GM12878 (cell line): Measurements from ENCODE around the gene SLX4. TPM values are rescaled to one million over a fixed set of nuclear protein-coding genes. Genes with fewer than 3 reads are reported as not detected.

Experiments used
- ATAC-seq: fragments of 200-7000 bp; cut with Tn5 transposase; 3 replicates; pipeline ENCODE4 v1.9.1; 2020; ENCODE audit warnings: mild to moderate bottlenecking, moderate library complexity
- BruUV-seq: library from RNA; stranded (reverse); fragments of 400-500 nt; replicated peaks from 2 replicates; lab custom pipeline; 2021; lab: Mats Ljungman, UMichigan
- CTCF ChIA-PET: fragments of 300-600 bp; sonication (Branson Sonifier 250); formaldehyde crosslinking; extraction: SDS; loops from one replicate; lab custom pipeline; 2021; ENCODE audit warnings: inconsistent platforms; lab: Yijun Ruan, JAX
- POLR2A ChIA-PET: fragments of 350-600 bp; formaldehyde crosslinking; extraction: SDS; loops from one replicate; lab custom pipeline; 2021; ENCODE audit warnings: inconsistent platforms; lab: Charles Lee
- RAD21 ChIA-PET: fragments of 300-600 bp; sonication (Branson Sonifier 250); formaldehyde crosslinking; loops from one replicate; lab custom pipeline; 2023; ENCODE audit warnings: antibody characterized with exemption; ENCODE audit not compliant: unreplicated experiment; lab: Charles Lee
- SMC1A ChIA-PET: fragments of 300-600 bp; sonication (Branson Sonifier 250); formaldehyde crosslinking; loops from one replicate; lab custom pipeline; 2023; ENCODE audit not compliant: unreplicated experiment, uncharacterized antibody; lab: Charles Lee
- DNase-seq: peaks from one replicate; pipeline ENCODE4 v3.0.0-alpha.2; 2011; ENCODE audit warnings: low read depth, low spot score
- FAIRE-seq: peaks from 3 replicates; lab custom pipeline; 2011; peaks lifted over from hg19 to GRCh38; lab: Jason Lieb, UNC
- H2AFZ ChIP-seq: 2 replicates; pipeline ENCODE4 v1.6.0; 2011; ENCODE audit warnings: low read depth, low read length, control low read depth; ENCODE audit not compliant: control insufficient read depth
- H3K27ac ChIP-seq: 2 replicates; pipeline ENCODE4 v1.5.1; 2011; ENCODE audit warnings: control low read depth; ENCODE audit not compliant: control insufficient read depth, insufficient read depth
- H3K27me3 ChIP-seq, 2 experiments: replicated peaks in 1 of 2; 2 replicates each; pipeline versions ENCODE4 v1.6.0 to v1.6.1; 2011; ENCODE audit warnings: low read length in 1 of 2; ENCODE audit not compliant: control insufficient read depth in 2 of 2, insufficient read depth in 2 of 2
- H3K36me3 ChIP-seq, 2 experiments: 2 replicates each; pipeline ENCODE4 v1.5.1; 2011; ENCODE audit warnings: low read length in 1 of 2; ENCODE audit not compliant: control insufficient read depth in 2 of 2, insufficient read depth in 2 of 2
- H3K4me1 ChIP-seq: 2 replicates; pipeline ENCODE4 v1.6.1; 2011; ENCODE audit warnings: mild to moderate bottlenecking, low read length, moderate library complexity, mixed read lengths; ENCODE audit not compliant: control insufficient read depth, insufficient read depth
- H3K4me2 ChIP-seq: 2 replicates; pipeline ENCODE4 v1.6.0; 2011; ENCODE audit warnings: control low read depth; ENCODE audit not compliant: control insufficient read depth, insufficient read depth
- H3K4me3 ChIP-seq: fragments of 200-600 bp; sonication (generic); 2 replicates; pipeline ENCODE4 v1.5.1; 2016
- H3K79me2 ChIP-seq: 2 replicates; pipeline ENCODE4 v1.6.0; 2011; ENCODE audit warnings: low read length; ENCODE audit not compliant: control insufficient read depth, insufficient read depth
- H3K9ac ChIP-seq: 2 replicates; pipeline ENCODE4 v1.8.0; 2011; ENCODE audit warnings: low read length, control low read depth, mixed read lengths; ENCODE audit not compliant: control insufficient read depth, insufficient read depth
- H3K9me3 ChIP-seq: replicated peaks from 3 replicates; pipeline ENCODE4 v1.5.1; 2011; ENCODE audit warnings: mild to moderate bottlenecking, low read length; ENCODE audit not compliant: control insufficient read depth, insufficient read depth
- H4K20me1 ChIP-seq: 2 replicates; pipeline ENCODE4 v1.6.0; 2011; ENCODE audit not compliant: control insufficient read depth, insufficient read depth
- ASH2L ChIP-seq: fragments of 300-600, 200-600 bp; sonication (generic); IDR thresholded peaks from 2 replicates; pipeline ENCODE4 v1.6.1; 2017; ENCODE audit warnings: low read depth, mild to moderate bottlenecking, borderline replicate concordance
- BCLAF1 ChIP-seq: fragments of 450-650 bp; IDR thresholded peaks from 2 replicates; pipeline ENCODE4 v1.6.1; 2017; ENCODE audit warnings: antibody characterized with exemption, mild to moderate bottlenecking, moderate library complexity
- CBX5 ChIP-seq: sonication (generic); IDR thresholded peaks from 2 replicates; pipeline ENCODE4 v1.6.1; 2016; ENCODE audit warnings: low read depth, moderate library complexity, mild to moderate bottlenecking, inconsistent platforms
- CREB1 ChIP-seq: IDR thresholded peaks from 2 replicates; pipeline ENCODE4 v1.6.1; 2012; ENCODE audit warnings: low read depth, mild to moderate bottlenecking, inconsistent platforms
- EP300 ChIP-seq, 2 experiments: fragments of 150-350 bp in 1 of 2; IDR thresholded peaks; 2 replicates each; pipeline ENCODE4 v1.6.1; 2011 to 2012; ENCODE audit warnings: low read depth in 2 of 2, low read length in 2 of 2, borderline replicate concordance in 1 of 2, improper control_type of control experiment in 1 of 2, inconsistent platforms in 1 of 2; ENCODE audit not compliant: control insufficient read depth in 1 of 2
- ESRRA ChIP-seq: IDR thresholded peaks from 2 replicates; pipeline ENCODE4 v1.6.1; 2012; ENCODE audit warnings: mild to moderate bottlenecking, low read length, improper control_type of control experiment
- ETV6 ChIP-seq, 2 experiments: fragments of 450-650 bp in 1 of 2; IDR thresholded peaks in 1 of 2; conservative IDR thresholded peaks in 1 of 2; 2 replicates each; pipeline ENCODE4 v1.6.1; 2014; ENCODE audit warnings: antibody characterized with exemption in 1 of 2, borderline replicate concordance in 1 of 2, low read depth in 1 of 2, mild to moderate bottlenecking in 1 of 2, moderate library complexity in 1 of 2
- GABPA ChIP-seq: IDR thresholded peaks from 2 replicates; pipeline ENCODE4 v1.6.1; 2014; ENCODE audit warnings: antibody characterized with exemption, low read depth, mild to moderate bottlenecking, inconsistent platforms
- HDAC2 ChIP-seq: fragments of 200-600 bp; sonication (generic); IDR thresholded peaks from 2 replicates; pipeline ENCODE4 v1.6.1; 2017
- IKZF1 ChIP-seq: fragments of 450-650 bp; conservative IDR thresholded peaks from 2 replicates; pipeline ENCODE4 v1.6.1; 2017; ENCODE audit warnings: antibody characterized with exemption, mild to moderate bottlenecking
- JUNB ChIP-seq: IDR thresholded peaks from 2 replicates; pipeline ENCODE4 v1.6.1; 2016; ENCODE audit warnings: antibody characterized with exemption, mild to moderate bottlenecking
- JUND ChIP-seq: IDR thresholded peaks from 2 replicates; pipeline ENCODE4 v1.6.1; 2012; ENCODE audit warnings: low read depth, mild to moderate bottlenecking, low read length, improper control_type of control experiment, moderate library complexity
- POLR2A ChIP-seq: IDR thresholded peaks from 2 replicates; pipeline ENCODE4 v1.6.1; 2011; ENCODE audit warnings: low read depth, mild to moderate bottlenecking, low read length
- SMAD1 ChIP-seq: fragments of 450-650 bp; IDR thresholded peaks from 2 replicates; pipeline ENCODE4 v1.6.1; 2018; ENCODE audit warnings: mild to moderate bottlenecking, low read depth; ENCODE audit not compliant: partially characterized antibody
- SMAD5 ChIP-seq: IDR thresholded peaks from 2 replicates; pipeline ENCODE4 v1.6.1; 2016; ENCODE audit warnings: antibody characterized with exemption, low read depth
- WGBS: methylation state at CpG from one replicate; pipeline ENCODE4 v1.1.6; 2016; ENCODE audit warnings: low lambda C conversion rate; ENCODE audit not compliant: insufficient replicate concordance, insufficient coverage; ENCODE audit errors: missing lambda C conversion rate; 5-methylcytosine and 5-hydroxymethylcytosine counted together
- in situ Hi-C: fragments of 300-500 bp; cut with MboI; formaldehyde crosslinking; loops from 9 replicates; pipeline ENCODE4 v1.14.3; 2018; ENCODE audit warnings: mixed read lengths
- intact Hi-C: fragments of 100-400 bp; cut with micrococcal nuclease; formaldehyde crosslinking; loops from one replicate; pipeline ENCODE4 v1.14.2; 2022; ENCODE audit not compliant: unreplicated experiment
- polyA plus RNA-seq, 11 experiments: library from polyadenylated mRNA; depleted of rRNA in 4 of 11; unstranded in 6 of 11; stranded (reverse) in 5 of 11; fragments of >200 nt; fragmentation: Nextera tagmentation in 4 of 11; fragmentation: Illumina TruSeq in 1 of 11; extraction: Ambion mirVana in 4 of 11; extraction: Trizol in 1 of 11; gene quantifications; 1 replicate in 1 of 11; 2 replicates in 10 of 11; pipeline versions ENCODE4 v1.2.1 to v1.2.3, GENCODE V29; 2011 to 2016; ENCODE audit warnings: inconsistent platforms in 2 of 11, missing spikeins in 2 of 11, low read depth in 1 of 11
- total RNA-seq, 4 experiments: library from RNA; depleted of rRNA in 3 of 4; stranded (reverse); fragments of >200 nt in 3 of 4; fragmentation: Illumina TruSeq in 1 of 4; extraction: Trizol in 1 of 4; gene quantifications; 2 replicates each; pipeline versions ENCODE4 v1.2.1 to v1.2.3, GENCODE V29; 2013 to 2021
- TF ChIP-seq, protein P1 (sequence below): fragments of 450-650 bp; IDR thresholded peaks from 2 replicates; pipeline ENCODE4 v1.6.1; 2018; ENCODE audit warnings: borderline replicate concordance, mild to moderate bottlenecking; ENCODE audit not compliant: partially characterized antibody
- TF ChIP-seq, protein P2 (sequence below): fragments of 450-650 bp; formaldehyde crosslinking; IDR thresholded peaks from 2 replicates; pipeline ENCODE4 v1.5.0; 2022; ENCODE audit warnings: mild to moderate bottlenecking, missing genetic modification characterization

The SLX4 gene
- total and polyA plus RNA-seq, 10 of the 15 experiments (the other 5 are each of a cell fraction or from before 2014, with no cell fraction given) = 0.18 to 12.3 (median 4.8) TPM

- ChIA-PET CTCF (no interaction called here), POLR2A (interaction anchor here (0.5 kb wide), 1 partner anchor 38 kb away, joined by 7 read pairs; no protein-coding TSS in a partner anchor), RAD21 (no interaction called here), SMC1A (no interaction called here)
- 91% methylated on average over 14 of the region's 14 CpGs for WGBS
- H2AFZ ChIP-seq = no peak overlapping the region
- no peak overlapping the region for H3K4me3 ChIP-seq
- H3K9me3 ChIP-seq = peaks cover 3% of the 10 kb centered on the region; the same call in 2 of the 3 replicates
- no peak for ATAC-seq
- no peak overlapping the region for H3K4me2 ChIP-seq
- 0 out of 4 replicates have a peak, but pooled peaks cover 0 to 2% of the 10 kb centered on the region in 2 experiments for H3K36me3 ChIP-seq
- H3K27me3 ChIP-seq = no peaks in the 10 kb centered on the region
- H3K4me1 ChIP-seq = peaks cover 30% of the 10 kb centered on the region
- H3K79me2 ChIP-seq = peaks cover 23% of the 10 kb centered on the region
- intact Hi-C loops (no loop called here), in situ Hi-C loops (no loop called here)
- FAIRE-seq = no peak
- no peak overlapping the region for H3K9ac ChIP-seq
- BruUV-seq = TSS peak; percentile 46
- no peak overlapping the region for H3K27ac ChIP-seq
- DNase-seq = no peak
- no peaks in the 10 kb centered on the region for H4K20me1 ChIP-seq
- no peak for TF ChIP-seq ASH2L
- no peak for TF ChIP-seq ETV6 (conservative IDR thresholded peaks at IDR 0.05 in 1 of 2, IDR thresholded peaks at IDR 0.05 in 1 of 2; ENCODE audit: borderline replicate concordance in 1 of 2, low read depth in 1 of 2)
- no peak for TF ChIP-seq EP300 (IDR thresholded peaks at IDR 0.05; ENCODE audit: borderline replicate concordance in 1 of 2, control insufficient read depth in 1 of 2, low read depth in 2 of 2, low read length in 2 of 2)
- no peak for TF ChIP-seq SMAD1
- TF ChIP-seq, protein P1, sequence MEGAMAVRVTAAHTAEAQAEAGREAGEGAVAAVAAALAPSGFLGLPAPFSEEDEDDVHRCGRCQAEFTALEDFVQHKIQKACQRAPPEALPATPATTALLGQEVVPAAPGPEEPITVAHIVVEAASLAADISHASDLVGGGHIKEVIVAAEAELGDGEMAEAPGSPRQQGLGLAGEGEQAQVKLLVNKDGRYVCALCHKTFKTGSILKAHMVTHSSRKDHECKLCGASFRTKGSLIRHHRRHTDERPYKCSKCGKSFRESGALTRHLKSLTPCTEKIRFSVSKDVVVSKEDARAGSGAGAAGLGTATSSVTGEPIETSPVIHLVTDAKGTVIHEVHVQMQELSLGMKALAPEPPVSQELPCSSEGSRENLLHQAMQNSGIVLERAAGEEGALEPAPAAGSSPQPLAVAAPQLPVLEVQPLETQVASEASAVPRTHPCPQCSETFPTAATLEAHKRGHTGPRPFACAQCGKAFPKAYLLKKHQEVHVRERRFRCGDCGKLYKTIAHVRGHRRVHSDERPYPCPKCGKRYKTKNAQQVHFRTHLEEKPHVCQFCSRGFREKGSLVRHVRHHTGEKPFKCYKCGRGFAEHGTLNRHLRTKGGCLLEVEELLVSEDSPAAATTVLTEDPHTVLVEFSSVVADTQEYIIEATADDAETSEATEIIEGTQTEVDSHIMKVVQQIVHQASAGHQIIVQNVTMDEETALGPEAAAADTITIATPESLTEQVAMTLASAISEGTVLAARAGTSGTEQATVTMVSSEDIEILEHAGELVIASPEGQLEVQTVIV = no peak
- TF ChIP-seq CREB1 = no peak
- TF ChIP-seq IKZF1 = no peak
- TF ChIP-seq SMAD5 = no peak
- TF ChIP-seq BCLAF1 = no peak
- TF ChIP-seq, protein P2, sequence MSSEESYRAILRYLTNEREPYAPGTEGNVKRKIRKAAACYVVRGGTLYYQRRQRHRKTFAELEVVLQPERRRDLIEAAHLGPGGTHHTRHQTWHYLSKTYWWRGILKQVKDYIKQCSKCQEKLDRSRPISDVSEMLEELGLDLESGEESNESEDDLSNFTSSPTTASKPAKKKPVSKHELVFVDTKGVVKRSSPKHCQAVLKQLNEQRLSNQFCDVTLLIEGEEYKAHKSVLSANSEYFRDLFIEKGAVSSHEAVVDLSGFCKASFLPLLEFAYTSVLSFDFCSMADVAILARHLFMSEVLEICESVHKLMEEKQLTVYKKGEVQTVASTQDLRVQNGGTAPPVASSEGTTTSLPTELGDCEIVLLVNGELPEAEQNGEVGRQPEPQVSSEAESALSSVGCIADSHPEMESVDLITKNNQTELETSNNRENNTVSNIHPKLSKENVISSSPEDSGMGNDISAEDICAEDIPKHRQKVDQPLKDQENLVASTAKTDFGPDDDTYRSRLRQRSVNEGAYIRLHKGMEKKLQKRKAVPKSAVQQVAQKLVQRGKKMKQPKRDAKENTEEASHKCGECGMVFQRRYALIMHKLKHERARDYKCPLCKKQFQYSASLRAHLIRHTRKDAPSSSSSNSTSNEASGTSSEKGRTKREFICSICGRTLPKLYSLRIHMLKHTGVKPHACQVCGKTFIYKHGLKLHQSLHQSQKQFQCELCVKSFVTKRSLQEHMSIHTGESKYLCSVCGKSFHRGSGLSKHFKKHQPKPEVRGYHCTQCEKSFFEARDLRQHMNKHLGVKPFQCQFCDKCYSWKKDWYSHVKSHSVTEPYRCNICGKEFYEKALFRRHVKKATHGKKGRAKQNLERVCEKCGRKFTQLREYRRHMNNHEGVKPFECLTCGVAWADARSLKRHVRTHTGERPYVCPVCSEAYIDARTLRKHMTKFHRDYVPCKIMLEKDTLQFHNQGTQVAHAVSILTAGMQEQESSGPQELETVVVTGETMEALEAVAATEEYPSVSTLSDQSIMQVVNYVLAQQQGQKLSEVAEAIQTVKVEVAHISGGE = no peak
- TF ChIP-seq ESRRA = no peak
- TF ChIP-seq JUND = no peak
- no peak for TF ChIP-seq JUNB
- TF ChIP-seq GABPA = no peak
- no peak for TF ChIP-seq HDAC2
- TF ChIP-seq POLR2A = no peak
- no peak for TF ChIP-seq CBX5
Observed at GRCh38 chr16:3574195-3574594, 37.2 kb downstream of the SLX4 start.
